ENCODE data around the gene ASB18. TPM values are rescaled to one million over a fixed set of nuclear protein-coding genes. Genes with fewer than 3 reads are reported as not detected.

Gene ASB18
- total and polyA plus RNA-seq, 2 of the 4 experiments (the other 2 are of a cell fraction) = not detected

DNA sequence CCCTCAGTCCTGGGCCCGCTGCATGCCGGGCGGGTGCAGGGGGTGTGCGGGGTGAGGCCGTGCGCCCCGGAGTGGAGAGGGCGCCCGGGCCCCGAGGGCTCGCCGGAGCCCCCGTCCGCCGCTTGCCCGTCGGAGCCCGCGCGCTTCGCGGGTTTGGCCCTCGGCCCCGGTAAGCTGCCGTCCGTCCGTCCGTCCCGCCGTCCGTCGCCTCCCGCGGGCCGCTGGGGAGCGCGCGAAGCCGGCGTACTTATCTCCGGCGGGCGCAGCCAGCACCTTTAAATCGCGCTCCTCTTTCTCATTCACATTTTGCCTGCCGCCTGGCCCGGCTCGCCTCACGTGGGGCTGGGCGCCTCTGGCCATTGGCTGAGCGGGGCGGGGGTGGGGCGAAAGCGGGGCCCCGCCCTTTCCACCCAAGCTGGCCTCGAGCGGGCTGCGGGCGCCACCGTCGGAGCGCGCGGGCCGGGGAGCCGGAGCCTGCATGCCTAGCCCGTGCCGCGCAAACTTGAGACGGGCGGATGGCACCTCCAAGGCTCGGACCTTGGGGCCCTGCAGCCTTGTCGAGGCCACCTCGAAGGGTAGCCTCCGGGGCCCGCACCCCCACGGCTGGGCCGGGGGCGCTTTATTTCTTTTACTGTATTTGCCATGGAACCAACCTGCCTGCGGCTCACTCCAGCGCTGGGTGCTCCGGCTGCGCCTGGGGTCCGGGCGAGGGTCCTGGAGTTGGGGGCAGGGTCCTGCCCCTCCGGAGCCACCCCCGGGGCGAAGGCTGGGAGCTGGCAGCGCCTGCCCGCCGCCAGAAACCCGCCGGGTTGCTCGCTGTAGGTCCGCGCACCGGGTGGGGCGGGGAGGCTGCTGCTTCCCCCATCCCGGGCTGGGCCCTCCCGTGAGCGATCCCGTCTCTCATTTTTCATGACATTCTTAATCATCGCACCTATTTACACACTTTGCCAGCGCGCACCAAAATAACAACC lies 95.8 kb downstream of the ASB18 start, which contains the start of gene GBX2:
Gene GBX2 (minus strand): TSS at position 277 of the 971 bp plus-strand sequence. CDS start 415 bp downstream, outside the sequence.
- ATAC-seq (ENCODE audit: low read depth) = peak; percentile 33
- dilution Hi-C loops (cut with HindIII; ENCODE audit: low sequenced_read_pairs, unreplicated experiment) = no loop called here

More for the DNA sequence above, 95.8 kb downstream of the ASB18 start, which contains the start of gene GBX2:
- DNase-seq = peak; percentile 17
- Histone ChIP-seq H2AK9ac (replicated peaks; ENCODE audit: low read depth, low read length, poor library complexity) (no peak within 1 kb of the TSS), H3K9me1 (ENCODE audit: insufficient read depth, low read length) (no peaks in the 10 kb centered on the region; the same call in 1 of the 2 replicates), H4K91ac (ENCODE audit: insufficient read depth, low read depth, low read length) (no peak within 1 kb of the TSS), H3K18ac (ENCODE audit: low read depth, low read length) (no peak within 1 kb of the TSS), H3K9me3 (ENCODE audit: control insufficient read depth, insufficient read depth, low read length) (peaks cover 17% of the 10 kb centered on the region; the same call in 1 of the 2 replicates), H3K14ac (replicated peaks; ENCODE audit: low read depth, low read length) (no peak within 1 kb of the TSS), H2BK120ac (ENCODE audit: low read depth, low read length) (no peak within 1 kb of the TSS), H3K27me3 (ENCODE audit: control insufficient read depth, insufficient read depth, low read length) (peaks cover 99% of the 10 kb centered on the region), H3K4me3 (ENCODE audit: insufficient read depth, low read depth, low read length) (peak within 1 kb of the TSS; percentile 31), H3K4me2 (ENCODE audit: low read depth, low read length) (peak within 1 kb of the TSS; percentile 72), H2AFZ (replicated peaks; ENCODE audit: low read length, poor library complexity) (peak within 1 kb of the TSS; percentile 72), H4K5ac (ENCODE audit: low read depth, low read length) (no peak within 1 kb of the TSS), H2BK15ac (ENCODE audit: low read depth, low read length) (no peak within 1 kb of the TSS), H3K56ac (ENCODE audit: extremely low read depth, insufficient read depth, low read length) (no peak within 1 kb of the TSS), H4K20me1 (ENCODE audit: insufficient read depth, low read length) (no peaks in the 10 kb centered on the region; the same call in none of the 2 replicates), H2BK5ac (ENCODE audit: low read depth, low read length, poor library complexity, severe bottlenecking) (no peak within 1 kb of the TSS), H4K8ac (ENCODE audit: low read depth in 2 of 2, low read length in 2 of 2) (no peak within 1 kb of the TSS), H3K36me3 (ENCODE audit: control insufficient read depth, insufficient read depth, low read length) (no peaks in the 10 kb centered on the region), H3K9ac (ENCODE audit: low read depth, low read length) (no peak within 1 kb of the TSS), H3K23ac (ENCODE audit: low read depth, low read length) (no peak within 1 kb of the TSS), H3K27ac (ENCODE audit: insufficient read depth, low read length) (no peak within 1 kb of the TSS), H3K4ac (ENCODE audit: low read depth, low read length) (no peak within 1 kb of the TSS), H2BK20ac (ENCODE audit: low read depth, low read length) (no peak within 1 kb of the TSS), H3K79me1 (ENCODE audit: low read depth in 1 of 2, low read length in 2 of 2) (no peaks in the 10 kb centered on the region), H2AK5ac (ENCODE audit: low read depth, low read length) (no peak within 1 kb of the TSS), H3K4me1 (ENCODE audit: control insufficient read depth, insufficient read depth, low read length) (peaks cover 2% of the 10 kb centered on the region; the same call in 1 of the 2 replicates)
- in situ Hi-C loops (cut with MboI; ENCODE audit: low sequenced_read_pairs) = loop anchor here (25.0 kb wide), 1 partner anchor 556 kb away; no protein-coding TSS in a partner anchor
- POLR2A ChIA-PET (ENCODE audit: unreplicated experiment) = no interaction called here
- CTCF ChIA-PET = no interaction called here
- intact Hi-C loops (cut with micrococcal nuclease) = no loop called here
- no peak for TF ChIP-seq MAFK (IDR thresholded peaks at IDR 0.05; ENCODE audit: low read depth, low read length)
- TF ChIP-seq CEBPB (IDR thresholded peaks at IDR 0.05; ENCODE audit: low read depth, low read length) = no peak
- TF ChIP-seq POLR2A (IDR thresholded peaks at IDR 0.05; ENCODE audit: low read depth, low read length) = no peak
- TF ChIP-seq, protein P1, sequence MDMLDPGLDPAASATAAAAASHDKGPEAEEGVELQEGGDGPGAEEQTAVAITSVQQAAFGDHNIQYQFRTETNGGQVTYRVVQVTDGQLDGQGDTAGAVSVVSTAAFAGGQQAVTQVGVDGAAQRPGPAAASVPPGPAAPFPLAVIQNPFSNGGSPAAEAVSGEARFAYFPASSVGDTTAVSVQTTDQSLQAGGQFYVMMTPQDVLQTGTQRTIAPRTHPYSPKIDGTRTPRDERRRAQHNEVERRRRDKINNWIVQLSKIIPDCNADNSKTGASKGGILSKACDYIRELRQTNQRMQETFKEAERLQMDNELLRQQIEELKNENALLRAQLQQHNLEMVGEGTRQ (IDR thresholded peaks at IDR 0.05; ENCODE audit: low read depth, low read length) = peak; percentile 94
- BruUV-seq (replicated peaks) = no TSS peak
- 5% methylated on average over 35 of the region's 105 CpGs; no CpG with 5 or more reads in 1 of the 2 experiments for WGBS, 2 experiments (ENCODE audit: extremely low coverage in 2 of 2, insufficient read length in 1 of 2)
